Measurements from ENCODE around the gene NACC1.

DNA sequence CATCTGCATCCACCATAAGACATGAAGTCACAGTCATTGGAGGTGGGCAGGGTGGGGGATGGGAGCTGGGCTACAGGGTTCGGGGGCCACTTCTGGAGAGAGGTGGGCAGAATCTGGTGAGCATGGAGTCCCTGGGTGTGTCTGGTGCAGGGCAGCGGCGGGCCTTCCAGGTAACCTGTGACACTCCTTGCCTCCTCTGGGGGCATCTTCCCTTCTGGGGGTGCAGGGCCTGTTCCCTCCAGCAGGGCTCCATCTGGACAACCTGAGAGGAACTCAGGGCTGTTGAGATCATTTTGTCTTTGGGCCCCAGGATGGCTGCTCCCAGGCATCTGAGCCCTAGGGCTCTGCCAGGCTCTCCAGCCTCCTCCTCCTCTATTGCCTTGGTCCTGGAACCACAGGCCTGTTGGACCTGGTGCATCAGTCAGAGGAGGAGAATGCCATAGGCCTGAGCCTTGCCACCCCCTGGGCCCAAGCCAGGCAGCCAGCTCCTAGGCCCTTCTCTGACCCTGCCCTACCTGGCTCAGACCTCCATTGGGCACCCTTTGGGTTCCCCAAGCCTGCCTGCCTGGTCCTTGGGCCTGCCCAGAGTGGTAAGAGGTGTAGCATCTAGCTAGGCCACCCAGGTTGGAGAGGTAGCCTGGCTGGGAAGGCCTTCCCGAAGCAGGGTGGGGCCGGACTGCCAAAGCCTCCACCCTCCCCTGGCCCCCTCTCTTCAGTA, 28.8 kb upstream of the NACC1 start:
- TF ChIP-seq, protein P1, sequence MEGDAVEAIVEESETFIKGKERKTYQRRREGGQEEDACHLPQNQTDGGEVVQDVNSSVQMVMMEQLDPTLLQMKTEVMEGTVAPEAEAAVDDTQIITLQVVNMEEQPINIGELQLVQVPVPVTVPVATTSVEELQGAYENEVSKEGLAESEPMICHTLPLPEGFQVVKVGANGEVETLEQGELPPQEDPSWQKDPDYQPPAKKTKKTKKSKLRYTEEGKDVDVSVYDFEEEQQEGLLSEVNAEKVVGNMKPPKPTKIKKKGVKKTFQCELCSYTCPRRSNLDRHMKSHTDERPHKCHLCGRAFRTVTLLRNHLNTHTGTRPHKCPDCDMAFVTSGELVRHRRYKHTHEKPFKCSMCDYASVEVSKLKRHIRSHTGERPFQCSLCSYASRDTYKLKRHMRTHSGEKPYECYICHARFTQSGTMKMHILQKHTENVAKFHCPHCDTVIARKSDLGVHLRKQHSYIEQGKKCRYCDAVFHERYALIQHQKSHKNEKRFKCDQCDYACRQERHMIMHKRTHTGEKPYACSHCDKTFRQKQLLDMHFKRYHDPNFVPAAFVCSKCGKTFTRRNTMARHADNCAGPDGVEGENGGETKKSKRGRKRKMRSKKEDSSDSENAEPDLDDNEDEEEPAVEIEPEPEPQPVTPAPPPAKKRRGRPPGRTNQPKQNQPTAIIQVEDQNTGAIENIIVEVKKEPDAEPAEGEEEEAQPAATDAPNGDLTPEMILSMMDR (optimal IDR thresholded peaks at IDR 0.05 in 1 of 3, IDR thresholded peaks at IDR 0.05 in 1 of 3, conservative IDR thresholded peaks at IDR 0.05 in 1 of 3; ENCODE audit: extremely low read depth in 1 of 3, insufficient read depth in 2 of 3, low read length in 3 of 3), result peak; percentile 11 to 76 (median 61)
- TF ChIP-seq EZH2 (IDR thresholded peaks at IDR 0.05; ENCODE audit: low read length), result no peak
